ENCODE data around the gene DPRX.

The DPRX gene

DNA sequence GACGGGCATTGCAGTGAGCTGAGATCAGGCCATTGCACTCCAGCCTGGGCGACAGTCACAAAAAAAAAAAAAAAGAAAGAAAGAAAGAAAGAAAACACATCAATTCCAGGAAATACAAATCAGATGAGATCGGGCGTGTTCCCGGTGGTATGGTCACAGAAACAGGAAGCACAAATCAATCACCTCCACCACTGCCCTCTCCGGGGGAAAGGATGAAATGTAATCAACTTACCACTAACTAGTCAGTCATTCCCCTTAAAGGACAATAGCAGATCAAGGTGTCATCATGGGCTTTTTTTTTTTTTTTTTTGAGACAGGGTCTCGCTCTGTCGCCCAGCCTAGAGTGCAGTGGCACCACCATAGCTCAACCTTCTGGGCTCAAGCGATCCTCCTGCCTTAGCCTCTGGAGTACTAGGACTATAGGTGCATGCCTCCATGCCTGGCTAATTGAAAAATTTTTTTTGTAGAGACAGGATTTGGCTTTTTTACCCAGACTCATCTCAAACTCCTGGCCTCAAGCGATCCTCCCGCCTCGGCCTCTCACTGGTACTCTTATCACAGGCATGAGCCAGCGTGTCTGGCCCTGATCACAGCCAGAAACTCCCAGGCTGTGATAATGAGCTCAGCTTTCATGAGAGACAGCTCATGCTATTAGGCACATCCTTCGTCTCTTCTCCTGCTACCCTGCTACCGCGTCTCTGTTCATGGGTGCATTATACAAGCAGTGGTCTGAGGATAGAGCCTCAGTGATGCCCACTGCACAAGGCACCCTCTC is 6.8 kb upstream of the DPRX start:
- no peak for DNase-seq (ENCODE audit: low read depth)
- H3K4me3 ChIP-seq (ENCODE audit: low read length) = no peak overlapping the region
- TF ChIP-seq, protein P1, sequence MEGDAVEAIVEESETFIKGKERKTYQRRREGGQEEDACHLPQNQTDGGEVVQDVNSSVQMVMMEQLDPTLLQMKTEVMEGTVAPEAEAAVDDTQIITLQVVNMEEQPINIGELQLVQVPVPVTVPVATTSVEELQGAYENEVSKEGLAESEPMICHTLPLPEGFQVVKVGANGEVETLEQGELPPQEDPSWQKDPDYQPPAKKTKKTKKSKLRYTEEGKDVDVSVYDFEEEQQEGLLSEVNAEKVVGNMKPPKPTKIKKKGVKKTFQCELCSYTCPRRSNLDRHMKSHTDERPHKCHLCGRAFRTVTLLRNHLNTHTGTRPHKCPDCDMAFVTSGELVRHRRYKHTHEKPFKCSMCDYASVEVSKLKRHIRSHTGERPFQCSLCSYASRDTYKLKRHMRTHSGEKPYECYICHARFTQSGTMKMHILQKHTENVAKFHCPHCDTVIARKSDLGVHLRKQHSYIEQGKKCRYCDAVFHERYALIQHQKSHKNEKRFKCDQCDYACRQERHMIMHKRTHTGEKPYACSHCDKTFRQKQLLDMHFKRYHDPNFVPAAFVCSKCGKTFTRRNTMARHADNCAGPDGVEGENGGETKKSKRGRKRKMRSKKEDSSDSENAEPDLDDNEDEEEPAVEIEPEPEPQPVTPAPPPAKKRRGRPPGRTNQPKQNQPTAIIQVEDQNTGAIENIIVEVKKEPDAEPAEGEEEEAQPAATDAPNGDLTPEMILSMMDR (IDR thresholded peaks at IDR 0.05; ENCODE audit: insufficient read depth, low read depth, low read length, missing control alignments) = no peak

DNA sequence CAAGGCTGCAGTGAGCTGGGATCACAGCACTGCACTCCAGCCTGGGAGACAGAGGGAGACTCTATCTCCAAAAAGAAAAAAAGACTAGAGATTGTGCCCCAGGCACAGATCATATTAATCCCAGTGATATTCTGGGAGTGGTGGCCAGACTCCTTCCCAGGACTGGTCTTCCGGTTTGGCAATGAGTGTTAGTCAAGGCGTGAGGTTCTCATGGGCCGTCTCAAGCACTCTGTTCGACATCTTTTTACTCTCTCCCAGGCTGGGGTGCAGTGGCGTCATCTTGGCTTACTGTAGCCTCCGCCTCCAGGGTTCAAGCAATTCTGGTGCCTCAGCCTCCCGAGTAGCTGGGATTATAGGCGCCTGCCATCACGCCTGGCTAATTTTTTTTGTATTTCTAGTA is 5.3 kb upstream of the DPRX start:
- DNase-seq (ENCODE audit: low read depth) = no peak
- H3K4me3 ChIP-seq (ENCODE audit: low read length) = no peak overlapping the region
- TF ChIP-seq, protein P1 (IDR thresholded peaks at IDR 0.05; ENCODE audit: insufficient read depth, low read depth, low read length, missing control alignments) = no peak

DNA sequence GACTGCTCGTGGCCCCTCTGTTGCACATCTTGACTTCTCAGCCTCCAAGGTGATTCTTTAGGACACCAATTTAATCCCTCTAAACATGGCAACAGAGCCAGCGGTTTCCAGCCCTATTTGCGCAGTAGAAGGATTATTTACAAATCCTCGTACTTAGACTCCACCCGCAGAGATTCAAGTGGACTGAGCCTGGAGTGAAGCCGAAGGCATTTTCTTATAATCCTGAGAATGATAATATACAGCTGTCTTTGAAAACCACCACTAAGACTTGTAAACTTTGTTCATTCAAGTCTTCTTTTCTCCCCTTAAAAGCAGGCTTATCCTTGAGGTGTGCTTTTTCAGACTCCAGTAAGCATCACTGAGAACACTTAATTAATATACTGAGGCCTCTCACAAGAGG is 4.8 kb upstream of the DPRX start:
- DNase-seq (ENCODE audit: low read depth) = no peak
- H3K4me3 ChIP-seq (ENCODE audit: low read length) = no peak overlapping the region
- TF ChIP-seq, protein P1 (IDR thresholded peaks at IDR 0.05; ENCODE audit: insufficient read depth, low read depth, low read length, missing control alignments) = no peak

DNA sequence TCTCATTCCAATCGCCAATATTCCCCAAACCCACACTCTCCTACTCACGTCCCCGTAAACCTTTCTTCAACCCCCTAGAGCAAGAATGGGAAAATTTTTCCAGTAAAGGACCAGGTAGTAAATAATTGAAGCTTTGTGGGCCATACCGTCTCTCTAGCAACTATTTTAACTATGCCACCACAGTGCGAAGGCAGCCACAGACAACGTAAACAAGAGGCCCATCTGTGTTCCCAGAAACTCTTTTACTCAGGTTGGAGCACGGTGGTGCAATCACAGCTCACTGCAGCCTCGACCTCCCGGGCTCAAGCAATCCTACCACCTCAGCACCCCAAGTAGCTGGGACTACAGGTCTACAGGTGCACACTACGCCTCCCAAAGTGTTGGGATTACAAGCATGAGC is 3.0 kb downstream of the DPRX start:
- no peak for DNase-seq (ENCODE audit: low read depth)
- TF ChIP-seq, protein P1 (IDR thresholded peaks at IDR 0.05; ENCODE audit: insufficient read depth, low read depth, low read length, missing control alignments) = no peak
- no peak overlapping the region for H3K4me3 ChIP-seq (ENCODE audit: low read length)

DNA sequence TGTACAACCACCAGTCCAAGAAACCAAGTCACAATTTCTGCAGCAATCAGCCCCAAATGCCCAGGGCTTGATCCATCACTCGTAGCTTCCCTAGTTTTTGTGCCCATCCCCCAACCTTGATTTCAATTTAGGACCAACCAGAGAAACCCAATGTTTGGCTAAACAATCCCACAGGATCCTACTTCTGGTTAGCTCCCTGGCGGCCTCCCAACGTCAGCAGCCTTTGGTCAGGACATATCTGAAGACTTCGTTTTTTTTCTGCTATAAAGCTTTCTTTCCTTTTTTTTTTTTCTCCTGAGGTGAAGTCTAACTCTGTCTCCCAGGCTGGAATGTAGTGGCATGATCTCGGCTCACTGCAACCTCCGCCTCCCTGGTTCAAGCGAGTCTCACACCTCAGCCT is 7.7 kb downstream of the DPRX start:
- TF ChIP-seq, protein P1 (IDR thresholded peaks at IDR 0.05; ENCODE audit: insufficient read depth, low read depth, low read length, missing control alignments) = no peak
- no peak overlapping the region for H3K4me3 ChIP-seq (ENCODE audit: low read length)
- no peak for DNase-seq (ENCODE audit: low read depth)

DNA sequence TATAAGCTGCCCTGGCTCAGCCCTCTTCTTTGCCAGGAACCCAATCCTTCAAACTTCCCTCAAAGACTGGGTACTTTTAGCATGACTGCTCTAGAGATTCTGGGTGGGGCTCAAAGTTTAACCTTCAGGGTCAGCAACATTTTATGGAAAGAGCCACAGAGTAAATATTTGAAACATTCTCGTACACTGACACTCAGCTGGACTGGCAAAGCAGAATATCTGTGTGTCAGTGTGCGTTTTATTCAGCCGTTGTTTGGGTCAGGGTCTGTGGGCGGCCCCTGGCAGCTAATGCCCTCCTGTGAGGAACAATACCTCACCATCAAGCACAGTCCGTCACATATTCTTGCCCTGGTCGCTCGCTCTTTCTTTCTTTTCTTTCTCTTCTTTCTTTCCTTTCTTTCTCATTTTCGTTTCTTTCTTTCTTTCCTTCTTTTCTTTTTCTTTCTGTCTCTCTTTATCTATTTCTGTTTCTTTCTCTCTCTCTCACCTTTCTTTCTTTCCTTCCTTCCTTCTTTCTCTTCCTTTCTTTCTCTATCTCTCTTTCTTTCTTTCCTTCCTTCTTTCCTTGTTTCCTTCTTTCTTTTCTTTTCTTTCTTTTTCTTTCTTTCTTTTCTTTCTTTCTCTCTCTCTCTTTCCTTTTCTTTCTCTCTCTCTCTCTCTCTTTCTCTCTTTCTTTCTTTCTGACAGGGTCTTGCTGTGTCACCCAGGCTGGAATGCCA is 10.7 kb downstream of the DPRX start:
- TF ChIP-seq, protein P1 (IDR thresholded peaks at IDR 0.05; ENCODE audit: insufficient read depth, low read depth, low read length, missing control alignments) = no peak
- no peak for DNase-seq (ENCODE audit: low read depth)
- no peak overlapping the region for H3K4me3 ChIP-seq (ENCODE audit: low read length)
